Thyroid gland (tissue), 4 donors: Measurements from ENCODE around the gene PRB2. TPM values are rescaled to one million over a fixed set of nuclear protein-coding genes. Genes with fewer than 3 reads are reported as not detected.

Source experiments
- DNase-seq, 2 donors: peaks; one replicate each; pipeline ENCODE4 v3.0.0-alpha.2; 2019
- H3K27ac ChIP-seq, 3 donors: fragments of 200-600 bp; sonication (generic); 1 replicate in 2 of 3; 2 replicates in 1 of 3; pipeline ENCODE4 v1.5.1; 2016 to 2019; ENCODE audit warnings: mild to moderate bottlenecking in 1 of 3, moderate library complexity in 1 of 3
- H3K27me3 ChIP-seq: fragments of 200-600 bp; sonication (generic); one replicate; pipeline ENCODE4 v1.5.1; 2019
- H3K36me3 ChIP-seq, 2 donors: fragments of 200-600 bp; sonication (generic); one replicate each; pipeline ENCODE4 v1.5.1; 2016 to 2019
- H3K4me1 ChIP-seq, 2 donors: fragments of 200-600 bp; sonication (generic); one replicate each; pipeline ENCODE4 v1.5.1; 2017 to 2019
- H3K4me3 ChIP-seq, 3 donors: fragments of 200-600 bp; sonication (generic); replicated peaks in 1 of 3; 1 replicate in 2 of 3; 2 replicates in 1 of 3; pipeline ENCODE4 v1.5.1; 2016; ENCODE audit warnings: mild to moderate bottlenecking in 1 of 3
- H3K9me3 ChIP-seq: fragments of 200-600 bp; sonication (generic); one replicate; pipeline ENCODE4 v1.5.1; 2017
- CTCF ChIP-seq, 6 experiments: fragments of 200-600 bp in 3 of 6; fragments of 450-650 bp in 3 of 6; sonication (generic) in 3 of 6; IDR thresholded peaks; one replicate each; pipeline ENCODE4 v1.5.1; 2016 to 2019; ENCODE audit warnings: antibody characterized with exemption in 6 of 6, mild to moderate bottlenecking in 2 of 6, inconsistent platforms in 1 of 6, moderate library complexity in 1 of 6
- POLR2A ChIP-seq, 2 donors: fragments of 450-650 bp; IDR thresholded peaks; one replicate each; pipeline ENCODE4 v1.6.1; 2017; ENCODE audit warnings: antibody characterized with exemption in 2 of 2, mild to moderate bottlenecking in 2 of 2, moderate library complexity in 1 of 2
- WGBS, 2 donors: methylation state at CpG; one replicate each; pipeline ENCODE4 v1.1.5; 2017; 5-methylcytosine and 5-hydroxymethylcytosine counted together
- intact Hi-C: fragments of 100-400 bp; cut with DNase I; formaldehyde crosslinking; loops from one replicate; pipeline ENCODE4 v1.15.1; 2023
- total RNA-seq, 4 donors: library from RNA; depleted of rRNA; stranded (reverse); fragments of >200 nt; gene quantifications; one replicate each; pipeline ENCODE4 v1.2.3, GENCODE V29; 2016

The PRB2 gene
- total RNA-seq, 4 donors from 2014 or later = not detected

DNA sequence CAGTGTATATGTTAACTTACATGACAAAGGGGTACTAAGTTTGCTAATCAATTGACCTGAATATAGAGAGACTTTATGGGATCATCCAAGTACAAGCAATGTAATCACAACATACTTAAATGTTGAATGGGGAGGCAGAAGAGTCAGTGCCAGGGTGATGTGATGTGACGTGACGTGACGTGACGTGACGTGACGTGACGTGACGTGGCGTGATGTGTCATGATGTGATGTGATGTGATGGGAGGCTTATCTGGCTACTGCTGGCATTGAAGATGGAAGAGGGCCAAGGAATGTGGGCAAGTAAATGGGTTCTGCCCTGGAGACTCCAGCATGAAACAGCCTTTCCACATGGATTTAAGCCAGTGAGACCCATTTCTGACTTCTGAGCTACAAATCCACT is 46.9 kb downstream of the PRB2 start:
- WGBS, 2 donors = 90 to 92% methylated on average over 9 of the region's 9 CpGs
- TF ChIP-seq CTCF (IDR thresholded peaks at IDR 0.05) = no peak
- TF ChIP-seq POLR2A (IDR thresholded peaks at IDR 0.05) = no peak

GRCh38 chr12:11347810-11348209 is 47.6 kb downstream of the PRB2 start:
- H3K4me1 ChIP-seq = no peaks in the 10 kb centered on the region
- H3K27ac ChIP-seq = no peak overlapping the region
- H3K36me3 ChIP-seq = no peaks in the 10 kb centered on the region
- intact Hi-C loops = no loop called here
- H3K9me3 ChIP-seq = no peaks in the 10 kb centered on the region
- H3K4me3 ChIP-seq = no peak overlapping the region
- WGBS, 2 donors = 85 to 86% methylated on average over 6 of the region's 6 CpGs
- no peaks in the 10 kb centered on the region for H3K27me3 ChIP-seq
- TF ChIP-seq POLR2A (IDR thresholded peaks at IDR 0.05) (no peak), CTCF (IDR thresholded peaks at IDR 0.05) (no peak)
- DNase-seq = no peak

More for the DNA sequence above, 46.9 kb downstream of the PRB2 start:
- no peak for DNase-seq
- Histone ChIP-seq H3K4me3 (no peak overlapping the region), H3K27me3 (no peaks in the 10 kb centered on the region), H3K9me3 (no peaks in the 10 kb centered on the region), H3K27ac (no peak overlapping the region), H3K36me3 (no peaks in the 10 kb centered on the region), H3K4me1 (no peaks in the 10 kb centered on the region)
- intact Hi-C loops = no loop called here

DNA sequence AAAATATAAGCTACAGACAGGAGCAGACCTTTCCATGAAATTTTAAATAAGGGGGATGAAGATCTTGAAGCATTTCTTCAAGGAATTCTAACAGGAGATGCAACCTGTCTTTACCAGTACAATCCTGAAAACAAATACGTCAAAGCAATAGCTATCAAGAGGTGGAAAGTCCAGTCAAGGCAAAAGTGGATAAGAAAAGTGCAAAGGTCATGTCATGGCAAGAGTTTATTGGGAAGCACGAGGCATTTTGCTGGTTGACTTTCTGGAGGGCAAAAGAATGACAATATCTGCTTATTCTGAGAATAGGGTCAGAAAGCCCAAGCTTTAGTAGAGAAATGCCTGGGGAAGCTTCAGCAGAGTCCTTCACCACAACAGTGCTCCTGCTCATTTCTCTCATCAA is 50.9 kb downstream of the PRB2 start:
- no peak overlapping the region for H3K27ac ChIP-seq
- H3K36me3 ChIP-seq = no peaks in the 10 kb centered on the region
- no peak for TF ChIP-seq CTCF (IDR thresholded peaks at IDR 0.05)
- no peaks in the 10 kb centered on the region for H3K9me3 ChIP-seq
- H3K4me3 ChIP-seq = no peak overlapping the region
- H3K4me1 ChIP-seq = no peaks in the 10 kb centered on the region
- intact Hi-C loops = no loop called here
- H3K27me3 ChIP-seq = no peaks in the 10 kb centered on the region
- 76 to 88% methylated on average over 2 of the region's 2 CpGs for whole genome bisulfite sequencing, 2 donors
- no peak for DNase-seq

Other genes with a start within 250 kb of the PRB2 start
- 10 to 100 TPM in 2 of 4 donors, 1 to 10 TPM in 2; 8.0 to 14.0 (median 9.6) TPM for gene SMIM10L1, start 224.4 kb downstream of the PRB2 start, total RNA-seq
- gene TAS2R42, start 208.6 kb downstream of the PRB2 start, total RNA-seq = not detected
- not detected for gene PRB3, start 125.9 kb downstream of the PRB2 start, total RNA-seq
- not detected for gene PRB4, start 85.1 kb downstream of the PRB2 start, total RNA-seq